ENCODE measurements around the gene PHACTR3.
A peak's percentile ranks its signal among the peaks of the same experiment; 100 is the strongest.

The PHACTR3 gene

GRCh38 chr20:59671661-59672471, 67.5 kb downstream of the PHACTR3 start:
- H3K9me3 Mint-ChIP-seq: no peaks in the 10 kb centered on the region
- no peaks in the 10 kb centered on the region for H3K36me3 Mint-ChIP-seq
- H3K4me1 Mint-ChIP-seq: no peaks in the 10 kb centered on the region
- peaks cover 25% of the 10 kb centered on the region for H3K27me3 Mint-ChIP-seq
- no peak overlapping the region for H3K4me3 Mint-ChIP-seq
- ATAC-seq: no peak
- H3K27ac Mint-ChIP-seq: no peak overlapping the region

- Mint-ChIP-seq H3K27me3 (peaks cover 32% of the 10 kb centered on the region), H3K36me3 (no peaks in the 10 kb centered on the region), H3K9me3 (no peaks in the 10 kb centered on the region), H3K4me1 (no peaks in the 10 kb centered on the region), H3K4me3 (no peak overlapping the region), H3K27ac (no peak overlapping the region)
- ATAC-seq: no peak
Measured at GRCh38 chr20:59672576-59672975, 68.2 kb downstream of the PHACTR3 start.

- no peaks in the 10 kb centered on the region for H3K9me3 Mint-ChIP-seq
- no peak for ATAC-seq
- H3K4me1 Mint-ChIP-seq: no peaks in the 10 kb centered on the region
- peaks cover 38% of the 10 kb centered on the region for H3K27me3 Mint-ChIP-seq
- H3K4me3 Mint-ChIP-seq: no peak overlapping the region
- no peak overlapping the region for H3K27ac Mint-ChIP-seq
- H3K36me3 Mint-ChIP-seq: no peaks in the 10 kb centered on the region
Measured at GRCh38 chr20:59673288-59673997, 69.1 kb downstream of the PHACTR3 start.

- Mint-ChIP-seq H3K4me1 (no peaks in the 10 kb centered on the region), H3K36me3 (no peaks in the 10 kb centered on the region), H3K27me3 (peaks cover 38% of the 10 kb centered on the region), H3K27ac (no peak overlapping the region), H3K4me3 (no peak overlapping the region), H3K9me3 (no peaks in the 10 kb centered on the region)
- ATAC-seq: no peak
Measured at GRCh38 chr20:59673998-59674445, 69.7 kb downstream of the PHACTR3 start.

GRCh38 chr20:59676126-59676850, 71.9 kb downstream of the PHACTR3 start:
- H3K4me1 Mint-ChIP-seq: no peaks in the 10 kb centered on the region
- ATAC-seq: no peak
- no peaks in the 10 kb centered on the region for H3K9me3 Mint-ChIP-seq
- H3K27me3 Mint-ChIP-seq: peaks cover 38% of the 10 kb centered on the region
- H3K27ac Mint-ChIP-seq: no peak overlapping the region
- H3K4me3 Mint-ChIP-seq: no peak overlapping the region
- H3K36me3 Mint-ChIP-seq: no peaks in the 10 kb centered on the region

- Mint-ChIP-seq H3K4me3 (no peak overlapping the region), H3K9me3 (no peaks in the 10 kb centered on the region), H3K27me3 (peaks cover 38% of the 10 kb centered on the region), H3K27ac (no peak overlapping the region), H3K36me3 (no peaks in the 10 kb centered on the region), H3K4me1 (no peaks in the 10 kb centered on the region)
- peak; percentile 17 for ATAC-seq
Measured at GRCh38 chr20:59676851-59677182, 72.5 kb downstream of the PHACTR3 start.

GRCh38 chr20:59677586-59677985, 73.2 kb downstream of the PHACTR3 start:
- Mint-ChIP-seq H3K4me1 (no peaks in the 10 kb centered on the region), H3K9me3 (no peaks in the 10 kb centered on the region), H3K27ac (no peak overlapping the region), H3K27me3 (peaks cover 38% of the 10 kb centered on the region), H3K36me3 (no peaks in the 10 kb centered on the region), H3K4me3 (no peak overlapping the region)
- ATAC-seq: no peak

GRCh38 chr20:59678288-59678687, 73.9 kb downstream of the PHACTR3 start:
- Mint-ChIP-seq H3K36me3 (no peaks in the 10 kb centered on the region), H3K4me3 (no peak overlapping the region), H3K4me1 (no peaks in the 10 kb centered on the region), H3K27ac (no peak overlapping the region), H3K27me3 (peaks cover 38% of the 10 kb centered on the region), H3K9me3 (no peaks in the 10 kb centered on the region)
- no peak for ATAC-seq

GRCh38 chr20:59678951-59679350, 74.6 kb downstream of the PHACTR3 start:
- Mint-ChIP-seq H3K27ac (no peak overlapping the region), H3K36me3 (no peaks in the 10 kb centered on the region), H3K4me1 (no peaks in the 10 kb centered on the region), H3K9me3 (no peaks in the 10 kb centered on the region), H3K27me3 (peaks cover 36% of the 10 kb centered on the region), H3K4me3 (no peak overlapping the region)
- no peak for ATAC-seq

GRCh38 chr20:59680148-59680650, 75.9 kb downstream of the PHACTR3 start:
- Mint-ChIP-seq H3K4me1 (no peaks in the 10 kb centered on the region), H3K27me3 (peaks cover 29% of the 10 kb centered on the region), H3K27ac (no peak overlapping the region), H3K36me3 (no peaks in the 10 kb centered on the region), H3K4me3 (no peak overlapping the region), H3K9me3 (no peaks in the 10 kb centered on the region)
- no peak for ATAC-seq

GRCh38 chr20:59680852-59681251, 76.5 kb downstream of the PHACTR3 start:
- Mint-ChIP-seq H3K9me3 (no peaks in the 10 kb centered on the region), H3K4me1 (no peaks in the 10 kb centered on the region), H3K36me3 (no peaks in the 10 kb centered on the region), H3K4me3 (no peak overlapping the region), H3K27me3 (peaks cover 24% of the 10 kb centered on the region), H3K27ac (no peak overlapping the region)
- no peak for ATAC-seq

- Mint-ChIP-seq H3K27me3 (peaks cover 6% of the 10 kb centered on the region), H3K36me3 (no peaks in the 10 kb centered on the region), H3K9me3 (no peaks in the 10 kb centered on the region), H3K4me1 (no peaks in the 10 kb centered on the region), H3K27ac (no peak overlapping the region), H3K4me3 (no peak overlapping the region)
- ATAC-seq: no peak
Measured at GRCh38 chr20:59682603-59683002, 78.3 kb downstream of the PHACTR3 start.

- no peak overlapping the region for H3K27ac Mint-ChIP-seq
- H3K27me3 Mint-ChIP-seq: peaks cover under 1% of the 10 kb centered on the region
- H3K9me3 Mint-ChIP-seq: no peaks in the 10 kb centered on the region
- H3K4me3 Mint-ChIP-seq: no peak overlapping the region
- no peak for ATAC-seq
- H3K4me1 Mint-ChIP-seq: no peaks in the 10 kb centered on the region
- no peaks in the 10 kb centered on the region for H3K36me3 Mint-ChIP-seq
Measured at GRCh38 chr20:59683181-59683580, 78.8 kb downstream of the PHACTR3 start.

GRCh38 chr20:59684685-59685242, 80.4 kb downstream of the PHACTR3 start:
- Mint-ChIP-seq H3K27ac (no peak overlapping the region), H3K36me3 (no peaks in the 10 kb centered on the region), H3K9me3 (no peaks in the 10 kb centered on the region), H3K4me3 (no peak overlapping the region), H3K4me1 (no peaks in the 10 kb centered on the region), H3K27me3 (no peaks in the 10 kb centered on the region)
- no peak for ATAC-seq
